Measurements from ENCODE around the gene SORBS2.

The SORBS2 gene

DNA sequence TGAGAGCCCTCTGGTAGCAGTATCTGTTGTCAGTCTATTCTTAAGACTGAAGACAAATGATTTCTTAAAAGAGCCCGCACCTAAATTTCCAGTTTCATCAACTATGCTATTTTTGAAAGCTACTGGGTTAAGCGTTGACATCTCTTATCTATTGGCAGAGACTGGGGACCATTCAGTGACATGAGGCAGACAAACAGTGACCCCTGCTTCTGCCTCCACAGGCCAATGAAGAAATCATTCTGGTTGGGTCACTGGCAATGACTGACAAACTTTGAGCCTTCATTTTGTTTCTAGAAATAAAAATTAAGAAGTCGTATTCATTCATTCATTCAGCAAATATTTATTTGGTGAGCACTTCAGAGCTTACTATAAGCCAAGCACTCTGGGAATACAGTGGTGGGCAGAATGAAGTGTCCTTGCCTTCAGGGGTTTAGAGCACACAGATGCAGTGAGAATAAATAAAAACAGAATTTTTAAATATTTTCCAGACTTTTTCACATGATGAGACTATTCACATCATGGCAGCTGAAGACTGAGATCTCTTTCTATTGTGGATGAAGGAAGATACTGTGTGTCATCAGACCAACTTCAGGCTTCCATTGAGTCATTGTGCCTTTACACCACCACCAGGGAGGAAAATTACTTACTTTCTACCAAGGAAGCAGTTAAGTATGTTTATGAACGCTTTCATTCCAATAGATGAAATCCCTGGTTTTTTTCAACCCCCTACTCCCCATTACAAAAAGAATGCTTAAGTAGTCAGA, 36.0 kb downstream of the SORBS2 start:
- no peak overlapping the region for H3K4me3 ChIP-seq (ENCODE audit: low read depth, low read length)
- DNase-seq (ENCODE audit: low read depth), result no peak
- TF ChIP-seq, protein P1, sequence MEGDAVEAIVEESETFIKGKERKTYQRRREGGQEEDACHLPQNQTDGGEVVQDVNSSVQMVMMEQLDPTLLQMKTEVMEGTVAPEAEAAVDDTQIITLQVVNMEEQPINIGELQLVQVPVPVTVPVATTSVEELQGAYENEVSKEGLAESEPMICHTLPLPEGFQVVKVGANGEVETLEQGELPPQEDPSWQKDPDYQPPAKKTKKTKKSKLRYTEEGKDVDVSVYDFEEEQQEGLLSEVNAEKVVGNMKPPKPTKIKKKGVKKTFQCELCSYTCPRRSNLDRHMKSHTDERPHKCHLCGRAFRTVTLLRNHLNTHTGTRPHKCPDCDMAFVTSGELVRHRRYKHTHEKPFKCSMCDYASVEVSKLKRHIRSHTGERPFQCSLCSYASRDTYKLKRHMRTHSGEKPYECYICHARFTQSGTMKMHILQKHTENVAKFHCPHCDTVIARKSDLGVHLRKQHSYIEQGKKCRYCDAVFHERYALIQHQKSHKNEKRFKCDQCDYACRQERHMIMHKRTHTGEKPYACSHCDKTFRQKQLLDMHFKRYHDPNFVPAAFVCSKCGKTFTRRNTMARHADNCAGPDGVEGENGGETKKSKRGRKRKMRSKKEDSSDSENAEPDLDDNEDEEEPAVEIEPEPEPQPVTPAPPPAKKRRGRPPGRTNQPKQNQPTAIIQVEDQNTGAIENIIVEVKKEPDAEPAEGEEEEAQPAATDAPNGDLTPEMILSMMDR (conservative IDR thresholded peaks at IDR 0.05; ENCODE audit: low read depth, low read length), result no peak

DNA sequence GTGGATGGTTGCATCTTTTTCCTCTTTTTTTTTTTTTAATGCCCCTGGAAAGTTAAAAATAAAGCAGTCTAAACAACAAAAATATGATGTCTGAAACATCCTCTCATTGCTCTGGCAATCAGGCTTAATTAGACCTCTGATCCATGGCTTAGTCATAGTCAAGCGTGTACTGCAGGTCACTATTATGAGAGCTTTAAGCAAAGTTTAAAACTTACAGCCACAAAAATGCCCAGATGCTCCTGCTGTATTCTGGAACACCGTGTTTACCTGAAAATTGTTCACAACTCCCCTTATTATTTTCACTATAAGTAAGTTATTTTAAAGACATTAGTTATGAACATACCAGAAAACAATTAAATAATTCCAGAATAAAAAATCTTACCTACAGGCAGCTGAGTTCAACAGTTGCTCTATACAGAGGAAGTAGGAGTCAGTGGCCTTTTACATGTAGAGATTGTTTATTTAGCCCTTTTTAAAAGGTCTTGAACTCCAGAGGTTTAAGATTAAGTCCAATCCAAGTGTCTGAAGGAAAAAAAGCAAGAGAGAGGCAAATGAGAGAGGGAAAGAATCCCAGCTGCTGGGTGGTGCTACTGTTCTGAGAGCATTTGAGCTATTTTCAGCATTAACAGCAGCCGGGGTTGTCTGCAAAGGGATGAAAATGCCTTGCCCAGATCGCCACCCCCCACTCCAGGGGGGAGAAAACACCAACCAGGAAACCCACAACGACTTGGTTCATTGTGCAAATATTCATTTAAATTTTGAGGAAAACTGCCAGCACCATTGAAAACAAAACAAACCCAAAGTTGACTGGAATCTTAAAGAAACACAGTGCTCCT, 36.9 kb downstream of the SORBS2 start:
- H3K4me3 ChIP-seq (ENCODE audit: low read depth, low read length), result peak overlapping the region; percentile 44
- TF ChIP-seq, protein P1 (conservative IDR thresholded peaks at IDR 0.05; ENCODE audit: low read depth, low read length), result peak; percentile 35
- DNase-seq (ENCODE audit: low read depth), result peak; percentile 96

DNA sequence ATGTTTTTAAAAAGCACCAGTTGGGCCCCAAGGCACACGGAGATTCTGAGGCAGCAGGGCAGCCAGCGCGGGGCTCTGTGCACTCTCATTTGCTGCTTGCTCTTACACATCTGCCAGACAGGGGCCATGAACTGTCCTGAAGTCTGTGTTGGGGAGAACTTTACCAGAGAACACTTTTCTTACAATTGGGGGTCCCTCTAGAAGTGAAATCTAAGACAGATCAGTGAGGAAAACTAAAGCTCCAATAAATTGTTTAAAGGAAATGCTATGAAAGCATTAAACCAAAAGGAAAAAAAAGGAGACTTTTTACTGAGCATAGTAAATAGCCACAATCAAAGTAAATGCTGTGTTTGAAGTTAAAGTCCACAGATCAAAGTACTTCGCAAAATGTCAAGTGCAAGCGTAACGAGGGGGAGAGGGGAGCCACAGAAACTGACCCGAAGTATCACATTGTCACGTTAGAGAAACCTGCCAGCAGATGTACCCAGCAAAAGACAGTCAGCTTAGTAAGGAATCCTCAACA, 37.8 kb downstream of the SORBS2 start:
- TF ChIP-seq, protein P1 (conservative IDR thresholded peaks at IDR 0.05; ENCODE audit: low read depth, low read length), result no peak
- H3K4me3 ChIP-seq (ENCODE audit: low read depth, low read length), result peak overlapping the region; percentile 44
- DNase-seq (ENCODE audit: low read depth), result no peak

DNA sequence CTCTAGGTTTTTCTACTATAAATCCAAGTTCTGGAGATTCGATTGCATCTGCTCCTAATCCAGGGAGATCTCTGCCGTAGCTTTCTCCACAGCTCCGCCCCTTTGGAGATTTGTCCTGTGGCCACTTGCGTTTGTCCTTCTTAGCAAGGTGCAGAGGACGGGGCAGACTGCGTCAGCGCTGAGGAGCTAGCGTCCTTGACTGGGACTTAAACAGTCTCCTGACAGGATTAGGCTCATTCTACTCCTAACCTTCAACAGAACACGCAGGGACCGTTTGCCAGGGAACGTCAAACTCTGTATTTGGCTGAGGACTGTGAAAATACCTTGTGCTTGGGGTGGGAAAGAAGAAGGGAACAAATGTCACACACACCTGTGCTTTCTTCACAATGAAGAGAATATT, 38.6 kb downstream of the SORBS2 start:
- no peak for DNase-seq (ENCODE audit: low read depth)
- TF ChIP-seq, protein P1 (conservative IDR thresholded peaks at IDR 0.05; ENCODE audit: low read depth, low read length), result no peak
- no peak overlapping the region for H3K4me3 ChIP-seq (ENCODE audit: low read depth, low read length)

DNA sequence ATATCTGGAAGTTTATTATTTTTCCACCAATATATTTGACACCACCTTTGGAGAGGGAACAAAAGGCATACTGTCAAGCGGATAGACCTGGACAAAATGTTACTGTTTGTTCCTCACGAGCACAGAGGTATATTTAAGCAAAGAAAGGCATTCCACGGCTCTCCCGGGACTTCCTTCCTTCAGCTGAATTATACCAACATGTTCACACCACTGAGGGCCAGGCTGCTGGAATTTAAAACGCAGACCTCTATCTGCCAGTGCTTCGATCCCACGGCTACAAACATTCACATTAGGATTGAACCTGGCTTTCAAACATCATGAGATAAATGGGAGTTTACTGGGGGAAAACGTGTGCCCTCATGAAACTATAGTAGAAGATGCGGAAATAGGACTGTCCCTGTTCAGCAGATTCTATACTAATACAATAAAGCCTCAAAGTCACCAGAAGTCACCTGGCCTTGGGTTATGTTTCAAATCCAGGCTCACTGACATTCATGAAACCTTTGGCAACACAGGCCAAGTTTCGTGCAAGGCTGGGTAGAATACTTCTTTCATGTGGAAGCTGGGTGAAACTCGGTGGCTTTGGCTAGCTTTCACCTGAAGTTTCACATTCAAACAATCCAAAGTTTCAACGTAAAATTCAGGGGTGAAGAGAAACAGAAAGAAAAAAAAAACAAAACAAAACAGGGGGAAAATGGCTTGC, 39.5 kb downstream of the SORBS2 start:
- no peak overlapping the region for H3K4me3 ChIP-seq (ENCODE audit: low read depth, low read length)
- DNase-seq (ENCODE audit: low read depth), result no peak
- TF ChIP-seq, protein P1 (conservative IDR thresholded peaks at IDR 0.05; ENCODE audit: low read depth, low read length), result no peak

DNA sequence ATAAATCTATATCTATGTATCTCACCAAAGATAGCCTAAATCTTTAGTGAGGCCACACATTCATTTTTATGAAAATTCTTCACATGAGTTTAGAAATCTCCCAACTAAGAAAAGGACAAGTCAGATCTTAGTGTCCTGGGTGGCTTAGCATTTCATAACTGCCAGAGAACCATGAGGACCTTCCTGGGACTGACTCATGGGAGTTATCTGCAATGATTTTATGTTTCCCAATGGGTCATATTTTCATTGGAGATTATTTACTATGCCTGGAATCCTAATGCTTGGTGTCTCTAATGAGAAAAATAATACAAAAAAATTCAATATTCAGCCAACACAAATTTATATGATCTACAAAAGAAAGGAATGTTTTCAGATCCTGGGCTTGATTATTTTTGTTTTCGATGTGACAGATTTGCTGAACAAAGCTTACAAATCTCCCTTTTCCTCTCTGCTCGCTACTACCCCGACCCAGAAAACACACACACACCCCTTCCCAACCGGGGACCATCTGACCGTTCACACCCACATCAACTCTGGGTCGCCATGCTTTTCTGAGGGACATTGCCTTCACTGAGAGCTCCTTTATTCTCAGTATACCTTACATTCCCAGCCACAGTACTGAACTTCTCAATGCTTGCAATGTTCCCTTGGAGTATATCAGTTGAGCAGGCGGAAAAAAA, 40.1 kb downstream of the SORBS2 start:
- peak overlapping the region; percentile 17 for H3K4me3 ChIP-seq (ENCODE audit: low read depth, low read length)
- TF ChIP-seq, protein P1 (conservative IDR thresholded peaks at IDR 0.05; ENCODE audit: low read depth, low read length), result no peak
- peak; percentile 48 for DNase-seq (ENCODE audit: low read depth)
